Hepatic stellate cell (primary cell): Measurements from ENCODE around the gene ING2.
A peak's percentile ranks its signal among the peaks of the same experiment; 100 is the strongest.
"Not testable (repeated sequence)": the region's sequence is repeated elsewhere in the genome, so short reads cannot be mapped to it uniquely, and the experiment has no call there.

Experiments
- DNase-seq: peaks from one replicate; pipeline ENCODE4 v3.0.0; 2011; ENCODE audit warnings: low spot score

ING2 gene

GRCh38 chr4:183504930-183505610, at the start of gene ING2:
Gene ING2 (plus strand): TSS chr4:183505058. CDS start chr4:183505196, 138 bp downstream.
- peak; percentile 83 for DNase-seq

GRCh38 chr4:183455431-183456195, 49.2 kb upstream of the ING2 start:
- no peak for DNase-seq

- DNase-seq, result no peak
Measured at GRCh38 chr4:183458005-183458404, 46.9 kb upstream of the ING2 start.

- not testable (repeated sequence) for DNase-seq
Measured at GRCh38 chr4:183463903-183464619, 40.8 kb upstream of the ING2 start.

GRCh38 chr4:183465879-183466278, 39.0 kb upstream of the ING2 start:
- peak; percentile 34 for DNase-seq

- no peak for DNase-seq
Measured at GRCh38 chr4:183467246-183467645, 37.6 kb upstream of the ING2 start.

GRCh38 chr4:183468210-183469095, 36.4 kb upstream of the ING2 start:
- DNase-seq, result no peak

GRCh38 chr4:183469285-183469684, 35.6 kb upstream of the ING2 start:
- DNase-seq, result no peak

- no peak for DNase-seq
Measured at GRCh38 chr4:183469936-183470335, 34.9 kb upstream of the ING2 start.

- DNase-seq, result no peak
Measured at GRCh38 chr4:183470821-183471220, 34.0 kb upstream of the ING2 start.

GRCh38 chr4:183471946-183472708, 32.7 kb upstream of the ING2 start:
- DNase-seq, result peak; percentile 81

- DNase-seq, result no peak
Measured at GRCh38 chr4:183478123-183478522, 26.7 kb upstream of the ING2 start.

- no peak for DNase-seq
Measured at GRCh38 chr4:183478926-183479325, 25.9 kb upstream of the ING2 start.

GRCh38 chr4:183482515-183483095, 22.3 kb upstream of the ING2 start:
- DNase-seq, result not testable (repeated sequence)

GRCh38 chr4:183483997-183484396, 20.9 kb upstream of the ING2 start:
- DNase-seq, result no peak

- no peak for DNase-seq
Measured at GRCh38 chr4:183485411-183486160, 19.3 kb upstream of the ING2 start.

GRCh38 chr4:183492791-183493222, 12.1 kb upstream of the ING2 start:
- peak; percentile 21 for DNase-seq

GRCh38 chr4:183493246-183493645, 11.6 kb upstream of the ING2 start:
- DNase-seq, result no peak

GRCh38 chr4:183495184-183495583, 9.7 kb upstream of the ING2 start:
- no peak for DNase-seq

- no peak for DNase-seq
Measured at GRCh38 chr4:183499389-183499788, 5.5 kb upstream of the ING2 start.
